CD4-positive, alpha-beta T cell treated with Interleukin-17A for 1 hour (primary cell): ENCODE data around the gene C5AR2.
"Not testable (repeated sequence)": the region's sequence is repeated elsewhere in the genome, so short reads cannot be mapped to it uniquely, and the experiment has no call there.

Source experiments
- DNase-seq: peaks from one replicate; pipeline ENCODE4 v3.0.0-alpha.2; 2020

Gene C5AR2

GRCh38 chr19:47331931-47332547 lies at the start of gene C5AR2:
TSS of gene C5AR2 (plus strand) at chr19:47332175. CDS start at chr19:47340800, 8,625 bp downstream.
- no peak for DNase-seq

GRCh38 chr19:47283405-47284059 lies 48.4 kb upstream of the C5AR2 start:
- no peak for DNase-seq

- peak; percentile 78 for DNase-seq
Measured at GRCh38 chr19:47284324-47284899, 47.6 kb upstream of the C5AR2 start.

- peak; percentile 87 for DNase-seq
Measured at GRCh38 chr19:47296036-47296435, 35.9 kb upstream of the C5AR2 start.

- not testable (repeated sequence) for DNase-seq
Measured at GRCh38 chr19:47300867-47301266, 31.1 kb upstream of the C5AR2 start.

GRCh38 chr19:47302249-47302648 lies 29.7 kb upstream of the C5AR2 start:
- DNase-seq, result no peak

GRCh38 chr19:47303966-47304365 lies 28.0 kb upstream of the C5AR2 start:
- no peak for DNase-seq

GRCh38 chr19:47305309-47305751 lies 26.6 kb upstream of the C5AR2 start:
- peak; percentile 56 for DNase-seq

- no peak for DNase-seq
Measured at GRCh38 chr19:47306303-47306702, 25.7 kb upstream of the C5AR2 start.

- no peak for DNase-seq
Measured at GRCh38 chr19:47309038-47309437, 22.9 kb upstream of the C5AR2 start.

- no peak for DNase-seq
Measured at GRCh38 chr19:47309608-47310007, 22.4 kb upstream of the C5AR2 start, which contains the start of gene C5AR1. TSS of gene C5AR1 (plus strand) at chr19:47309861. CDS start at chr19:47309896, 35 bp downstream.

- DNase-seq, result no peak
Measured at GRCh38 chr19:47310323-47310722, 21.7 kb upstream of the C5AR2 start.

- DNase-seq, result no peak
Measured at GRCh38 chr19:47310819-47311218, 21.2 kb upstream of the C5AR2 start.

- DNase-seq, result no peak
Measured at GRCh38 chr19:47312366-47313006, 19.5 kb upstream of the C5AR2 start.

- DNase-seq, result no peak
Measured at GRCh38 chr19:47313754-47314295, 18.1 kb upstream of the C5AR2 start.

- peak; percentile 24 for DNase-seq
Measured at GRCh38 chr19:47315125-47315821, 16.7 kb upstream of the C5AR2 start.

- DNase-seq, result no peak
Measured at GRCh38 chr19:47316513-47316912, 15.5 kb upstream of the C5AR2 start.

GRCh38 chr19:47319923-47320871 lies 11.8 kb upstream of the C5AR2 start:
- DNase-seq, result no peak

- no peak for DNase-seq
Measured at GRCh38 chr19:47321630-47322029, 10.3 kb upstream of the C5AR2 start.

- DNase-seq, result no peak
Measured at GRCh38 chr19:47322058-47322457, 9.9 kb upstream of the C5AR2 start.

- no peak for DNase-seq
Measured at GRCh38 chr19:47323409-47323808, 8.6 kb upstream of the C5AR2 start.

GRCh38 chr19:47323872-47324271 lies 8.1 kb upstream of the C5AR2 start:
- DNase-seq, result no peak
